Lower leg skin (tissue), 4 donors: Measurements from ENCODE around the gene LTB. TPM values are rescaled to one million over a fixed set of nuclear protein-coding genes. Genes with fewer than 3 reads are reported as not detected.

Source experiments
- DNase-seq, 2 donors: peaks; one replicate each; pipeline ENCODE4 v3.0.0-alpha.2; 2019; ENCODE audit warnings: low spot score in 2 of 2
- H3K4me3 ChIP-seq: fragments of 200-600 bp; sonication (generic); 2 replicates; pipeline ENCODE4 v1.5.1; 2017; ENCODE audit warnings: mild to moderate bottlenecking, low read depth; ENCODE audit not compliant: poor library complexity, severe bottlenecking
- CTCF ChIP-seq, 3 donors: fragments of 450-650 bp; IDR thresholded peaks; one replicate each; pipeline ENCODE4 v1.5.1; 2016; ENCODE audit warnings: antibody characterized with exemption in 3 of 3, mild to moderate bottlenecking in 3 of 3, moderate library complexity in 2 of 3
- POLR2A ChIP-seq, 2 donors: fragments of 450-650 bp; IDR thresholded peaks; one replicate each; pipeline ENCODE4 v1.6.1; 2016 to 2017; ENCODE audit warnings: antibody characterized with exemption in 2 of 2, mild to moderate bottlenecking in 1 of 2, moderate library complexity in 1 of 2
- WGBS, 2 donors: methylation state at CpG; one replicate each; pipeline ENCODE4 v1.1.5; 2018; 5-methylcytosine and 5-hydroxymethylcytosine counted together
- intact Hi-C: fragments of 100-400 bp; cut with DNase I; formaldehyde crosslinking; loops from one replicate; pipeline ENCODE4 v1.15.0; 2023; ENCODE audit warnings: low total_unique reads
- total RNA-seq, 4 donors: library from RNA; depleted of rRNA; stranded (reverse); fragments of >200 nt; gene quantifications; one replicate each; pipeline ENCODE4 v1.1.0, GENCODE V29; 2016

LTB gene
- total RNA-seq, 4 donors from 2014 or later: 1.1 TPM; not detected in 3

- peak overlapping the region; percentile 76 for H3K4me3 ChIP-seq
- TF ChIP-seq POLR2A (IDR thresholded peaks at IDR 0.05): no peak
- TF ChIP-seq CTCF (IDR thresholded peaks at IDR 0.05): no peak
- intact Hi-C loops: no loop called here
- DNase-seq: no peak
- WGBS, 2 donors: 11 to 14% methylated on average over 4 of the region's 4 CpGs
Measured at GRCh38 chr6:31540640-31541039, 41.6 kb downstream of the LTB start.

GRCh38 chr6:31538805-31539400 is 43.3 kb downstream of the LTB start:
- WGBS, 2 donors: 49 to 50% methylated on average over 6 of the region's 6 CpGs
- no peak for TF ChIP-seq POLR2A (IDR thresholded peaks at IDR 0.05)
- no peak for TF ChIP-seq CTCF (IDR thresholded peaks at IDR 0.05)
- intact Hi-C loops: no loop called here
- no peak overlapping the region for H3K4me3 ChIP-seq
- peak in 1 of 2 donors; percentile 3 for DNase-seq

- intact Hi-C loops: no loop called here
- 39 to 66% methylated on average over 2 of the region's 2 CpGs for WGBS, 2 donors
- TF ChIP-seq POLR2A (IDR thresholded peaks at IDR 0.05) (no peak), CTCF (IDR thresholded peaks at IDR 0.05) (no peak)
- H3K4me3 ChIP-seq: no peak overlapping the region
- no peak for DNase-seq
Measured at GRCh38 chr6:31535538-31536324, 46.5 kb downstream of the LTB start.

GRCh38 chr6:31534521-31535040 is 47.6 kb downstream of the LTB start:
- DNase-seq: peak in 1 of 2 donors; percentile 39
- intact Hi-C loops: no loop called here
- 90% methylated on average over 24 of the region's 24 CpGs for WGBS, 2 donors
- no peak for TF ChIP-seq POLR2A (IDR thresholded peaks at IDR 0.05)
- TF ChIP-seq CTCF (IDR thresholded peaks at IDR 0.05): no peak
- H3K4me3 ChIP-seq: no peak overlapping the region

GRCh38 chr6:31534011-31534410 is 48.2 kb downstream of the LTB start:
- 87 to 91% methylated on average over 6 of the region's 6 CpGs for WGBS, 2 donors
- DNase-seq: peak in 1 of 2 donors; percentile 78
- TF ChIP-seq CTCF (IDR thresholded peaks at IDR 0.05) (no peak), POLR2A (IDR thresholded peaks at IDR 0.05) (no peak)
- no peak overlapping the region for H3K4me3 ChIP-seq
- intact Hi-C loops: no loop called here
